Stomach smooth muscle (tissue), 2 donors: ENCODE results near the gene COL26A1.
"Not testable (repeated sequence)": the region's sequence is repeated elsewhere in the genome, so short reads cannot be mapped to it uniquely, and the experiment has no call there.

Experiments used
- H3K27ac ChIP-seq: one replicate; pipeline ENCODE4 v1.7.0; 2013; ENCODE audit warnings: mild to moderate bottlenecking, low read length, inconsistent platforms
- H3K27me3 ChIP-seq, 2 donors: one replicate each; pipeline ENCODE4 v1.7.0; 2013; ENCODE audit warnings: low read length in 2 of 2; ENCODE audit not compliant: insufficient read depth in 2 of 2, control insufficient read depth in 1 of 2
- H3K36me3 ChIP-seq, 2 donors: one replicate each; pipeline ENCODE4 v1.7.0; 2013; ENCODE audit warnings: low read length in 2 of 2; ENCODE audit not compliant: control insufficient read depth in 2 of 2, insufficient read depth in 2 of 2
- H3K4me1 ChIP-seq: one replicate; pipeline ENCODE4 v1.7.0; 2013; ENCODE audit warnings: low read length; ENCODE audit not compliant: control insufficient read depth, insufficient read depth
- H3K4me3 ChIP-seq, 2 donors: one replicate each; pipeline ENCODE4 v1.7.0; 2013; ENCODE audit warnings: low read length in 2 of 2
- H3K9ac ChIP-seq, 2 donors: one replicate each; pipeline ENCODE4 v1.7.0; 2013; ENCODE audit warnings: low read length in 2 of 2, mild to moderate bottlenecking in 1 of 2
- H3K9me3 ChIP-seq, 2 donors: one replicate each; pipeline ENCODE4 v1.7.0; 2013; ENCODE audit warnings: low read length in 2 of 2; ENCODE audit not compliant: control insufficient read depth in 2 of 2
- donor health status: healthy.
- donor health status: Pancreatic carcinoma.

Gene COL26A1

GRCh38 chr7:101496017-101496416 is 133.3 kb downstream of the COL26A1 start:
- no peak overlapping the region for H3K4me3 ChIP-seq
- no peaks in the 10 kb centered on the region for H3K4me1 ChIP-seq
- H3K27ac ChIP-seq: no peak overlapping the region
- peaks cover 0 to 4% of the 10 kb centered on the region in 2 donors for H3K27me3 ChIP-seq
- H3K9ac ChIP-seq: no peak overlapping the region
- no peaks in the 10 kb centered on the region for H3K9me3 ChIP-seq
- no peaks in the 10 kb centered on the region for H3K36me3 ChIP-seq

DNA sequence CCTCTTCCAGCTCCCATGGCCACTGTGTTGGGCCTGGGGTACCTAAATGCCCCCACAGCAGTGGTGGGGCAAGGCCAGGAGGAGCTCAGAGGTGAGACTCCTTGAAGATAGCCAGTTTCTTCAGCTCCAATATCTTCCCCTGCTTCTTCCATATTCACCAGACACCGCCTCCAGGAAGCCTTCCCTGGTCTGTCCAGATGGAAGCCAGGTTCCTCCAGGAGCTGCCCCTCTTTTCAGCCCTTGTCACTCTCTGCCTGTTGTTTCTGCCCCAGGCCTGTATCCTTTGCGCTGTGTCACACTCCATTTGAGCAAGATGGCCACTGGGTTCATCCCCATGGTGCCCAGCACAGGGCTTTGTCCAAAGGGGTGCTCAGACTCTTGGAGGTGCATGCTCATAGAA is 138.7 kb downstream of the COL26A1 start:
- H3K9me3 ChIP-seq: no peaks in the 10 kb centered on the region
- H3K4me1 ChIP-seq: no peaks in the 10 kb centered on the region
- no peak overlapping the region for H3K4me3 ChIP-seq
- no peaks in the 10 kb centered on the region for H3K27me3 ChIP-seq
- H3K36me3 ChIP-seq: no peaks in the 10 kb centered on the region
- H3K9ac ChIP-seq: no peak overlapping the region
- no peak overlapping the region for H3K27ac ChIP-seq

GRCh38 chr7:101502466-101503098 is 139.9 kb downstream of the COL26A1 start:
- Histone ChIP-seq H3K9me3 (no peaks in the 10 kb centered on the region), H3K27me3 (peaks cover 0 to 3% of the 10 kb centered on the region in 2 donors), H3K4me1 (no peaks in the 10 kb centered on the region), H3K36me3 (no peaks in the 10 kb centered on the region), H3K9ac (no peak overlapping the region), H3K27ac (no peak overlapping the region), H3K4me3 (no peak overlapping the region)

DNA sequence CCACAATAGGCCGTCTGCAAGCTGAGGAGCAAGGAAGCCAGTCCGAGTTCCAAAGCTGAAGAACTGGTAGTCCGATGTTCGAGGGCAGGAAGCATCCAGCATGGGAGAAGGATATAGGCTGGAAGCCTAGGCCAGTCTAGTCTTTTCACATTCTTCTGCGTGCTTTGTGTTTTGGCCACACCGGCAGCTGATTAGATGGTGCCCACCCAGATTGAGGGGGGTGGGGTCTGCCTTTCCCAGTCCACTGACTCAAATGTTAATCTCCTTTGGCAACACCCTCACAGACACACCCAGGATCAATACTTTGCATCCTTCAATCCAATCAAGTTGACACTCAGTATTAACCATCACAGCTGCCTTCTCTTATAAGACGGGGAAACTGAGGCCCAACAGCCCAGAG is 142.8 kb downstream of the COL26A1 start:
- not testable (repeated sequence) for H3K27ac ChIP-seq, H3K4me1 ChIP-seq, H3K9ac ChIP-seq, H3K9me3 ChIP-seq, H3K4me3 ChIP-seq, H3K36me3 ChIP-seq
- H3K27me3 ChIP-seq: peaks cover 7 to 18% of the 10 kb centered on the region in 2 donors

DNA sequence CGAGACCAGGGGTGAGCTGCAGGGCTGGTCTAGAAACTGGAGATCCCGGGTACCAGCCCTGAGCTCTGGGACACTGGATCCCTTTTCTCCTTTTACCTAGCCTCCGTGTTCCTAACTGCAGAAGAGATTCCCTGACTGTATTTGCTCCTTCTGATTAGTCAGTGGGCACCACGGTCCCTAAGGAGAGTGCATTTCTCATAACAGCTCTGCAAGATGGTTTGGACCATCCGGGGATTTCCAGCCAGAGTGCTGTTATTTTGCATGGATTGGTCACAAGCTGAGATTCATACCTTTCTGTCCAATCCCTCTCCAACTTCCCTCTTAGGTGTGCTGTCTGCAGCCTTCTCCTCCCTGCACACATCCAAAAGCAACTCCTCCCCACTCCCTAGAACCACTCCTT is 143.9 kb downstream of the COL26A1 start:
- no peaks in the 10 kb centered on the region for H3K9me3 ChIP-seq
- H3K27ac ChIP-seq: no peak overlapping the region
- H3K4me1 ChIP-seq: no peaks in the 10 kb centered on the region
- no peak overlapping the region for H3K9ac ChIP-seq
- H3K36me3 ChIP-seq: no peaks in the 10 kb centered on the region
- H3K27me3 ChIP-seq: peaks cover 7 to 18% of the 10 kb centered on the region in 2 donors
- no peak overlapping the region for H3K4me3 ChIP-seq

- Histone ChIP-seq H3K4me1 (no peaks in the 10 kb centered on the region), H3K27me3 (peaks cover 7 to 18% of the 10 kb centered on the region in 2 donors), H3K9ac (no peak overlapping the region), H3K36me3 (no peaks in the 10 kb centered on the region), H3K27ac (no peak overlapping the region), H3K4me3 (no peak overlapping the region), H3K9me3 (no peaks in the 10 kb centered on the region)
Observed at GRCh38 chr7:101507327-101507726, 144.7 kb downstream of the COL26A1 start.

GRCh38 chr7:101507791-101508252 is 145.1 kb downstream of the COL26A1 start:
- Histone ChIP-seq H3K4me1 (no peaks in the 10 kb centered on the region), H3K27me3 (peaks cover 7 to 18% of the 10 kb centered on the region in 2 donors), H3K36me3 (no peaks in the 10 kb centered on the region), H3K9ac (no peak overlapping the region), H3K9me3 (no peaks in the 10 kb centered on the region), H3K27ac (no peak overlapping the region), H3K4me3 (no peak overlapping the region)

DNA sequence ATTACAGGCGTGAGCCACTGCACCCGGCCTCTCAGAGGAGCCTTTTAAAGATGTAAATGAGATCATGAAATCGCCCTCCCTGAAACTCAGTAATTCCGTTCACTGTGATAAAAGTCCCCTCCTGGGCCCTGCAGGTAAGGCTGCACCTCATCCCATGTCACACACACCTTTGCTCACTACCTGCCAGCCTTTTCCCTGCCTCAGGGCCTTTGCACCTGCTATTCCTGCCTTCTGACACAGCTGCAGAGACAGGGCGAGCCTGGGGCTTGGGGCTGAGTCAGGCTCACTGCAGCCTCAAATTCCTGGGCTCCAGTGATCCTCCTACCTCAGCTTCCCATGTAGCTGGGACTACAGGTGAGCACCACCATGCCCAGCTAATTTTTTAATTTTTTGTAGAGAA is 147.6 kb downstream of the COL26A1 start:
- Histone ChIP-seq H3K4me1 (no peaks in the 10 kb centered on the region), H3K9ac (no peak overlapping the region), H3K36me3 (no peaks in the 10 kb centered on the region), H3K27me3 (peaks cover 11 to 18% of the 10 kb centered on the region in 2 donors), H3K4me3 (no peak overlapping the region), H3K27ac (no peak overlapping the region), H3K9me3 (no peaks in the 10 kb centered on the region)

- no peak overlapping the region for H3K9ac ChIP-seq
- no peak overlapping the region for H3K27ac ChIP-seq
- H3K36me3 ChIP-seq: no peaks in the 10 kb centered on the region
- no peaks in the 10 kb centered on the region for H3K9me3 ChIP-seq
- H3K27me3 ChIP-seq: peaks cover 11 to 18% of the 10 kb centered on the region in 2 donors
- no peaks in the 10 kb centered on the region for H3K4me1 ChIP-seq
- H3K4me3 ChIP-seq: no peak overlapping the region
Observed at GRCh38 chr7:101511965-101512364, 149.3 kb downstream of the COL26A1 start.

DNA sequence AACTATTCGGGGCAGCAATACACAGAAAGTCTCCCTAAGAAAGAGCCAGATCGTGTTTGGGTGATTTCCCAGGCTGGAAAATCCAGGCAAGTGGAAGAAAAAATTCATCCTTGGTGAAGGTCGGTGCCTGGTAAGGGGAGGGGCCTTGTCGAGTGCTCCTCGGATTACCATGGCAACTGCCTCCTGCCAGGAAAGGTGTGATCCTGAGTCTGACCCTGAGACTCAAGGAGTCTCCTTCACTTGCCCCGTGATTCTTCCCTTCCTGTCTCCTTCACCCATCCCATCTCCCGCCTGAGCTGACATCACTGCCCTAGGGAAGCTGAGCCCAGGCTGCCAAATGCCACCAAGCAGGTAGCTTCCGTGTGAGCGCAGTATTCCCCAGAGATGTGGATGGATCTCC is 154.2 kb downstream of the COL26A1 start:
- peaks cover 3% of the 10 kb centered on the region for H3K4me1 ChIP-seq
- H3K27ac ChIP-seq: no peak overlapping the region
- H3K27me3 ChIP-seq: peaks cover 0 to 12% of the 10 kb centered on the region in 2 donors
- no peaks in the 10 kb centered on the region for H3K36me3 ChIP-seq
- H3K9ac ChIP-seq: no peak overlapping the region
- H3K4me3 ChIP-seq: no peak overlapping the region
- H3K9me3 ChIP-seq: peaks cover 0 to 12% of the 10 kb centered on the region in 2 donors

- peaks cover 0 to 12% of the 10 kb centered on the region in 2 donors for H3K9me3 ChIP-seq
- H3K36me3 ChIP-seq: no peaks in the 10 kb centered on the region
- no peak overlapping the region for H3K9ac ChIP-seq
Observed at GRCh38 chr7:101517304-101517703, 154.6 kb downstream of the COL26A1 start.

More at GRCh38 chr7:101517304-101517703, 154.6 kb downstream of the COL26A1 start:
- Histone ChIP-seq H3K4me1 (peaks cover 3% of the 10 kb centered on the region), H3K27ac (no peak overlapping the region), H3K27me3 (peaks cover 0 to 12% of the 10 kb centered on the region in 2 donors), H3K4me3 (no peak overlapping the region)
